ENCODE results near the gene XYLT1. TPM values are rescaled to one million over a fixed set of nuclear protein-coding genes. Genes with fewer than 3 reads are reported as not detected.

Gene XYLT1
- total RNA-seq, 1 experiment from 2014 or later = 14.5 TPM

DNA sequence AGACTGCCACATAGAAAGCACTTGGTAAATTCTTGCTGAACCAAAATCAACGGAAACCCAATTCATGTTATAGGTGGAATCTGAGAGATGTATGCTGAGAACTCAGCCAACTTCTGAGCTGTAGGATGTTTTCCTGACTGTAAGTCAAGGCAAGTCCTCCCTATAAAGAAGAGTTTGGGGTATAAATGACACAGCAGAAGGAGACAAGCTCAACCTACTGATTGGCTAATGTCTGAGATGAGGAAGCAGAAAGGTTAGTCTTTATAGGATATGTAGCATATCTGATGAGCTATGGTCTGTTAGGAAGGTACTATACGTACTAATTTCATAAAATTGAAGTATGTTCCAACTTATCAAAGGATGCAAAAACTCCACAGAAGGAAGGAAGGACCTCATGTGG lies 99.5 kb downstream of the XYLT1 start:
- DNase-seq = no peak
- no peak overlapping the region for H2BK20ac ChIP-seq (ENCODE audit: low read depth, low read length, poor library complexity, severe bottlenecking)
- no peaks in the 10 kb centered on the region for H3K9me3 ChIP-seq (ENCODE audit: control insufficient read depth, low read depth, low read length)
- H3K23me2 ChIP-seq (ENCODE audit: insufficient read length, low read depth, low read length, poor library complexity, severe bottlenecking) = no peaks in the 10 kb centered on the region
- H2AFZ ChIP-seq (ENCODE audit: low read length) = no peak overlapping the region
- peaks cover 54 to 59% of the 10 kb centered on the region in 2 experiments for H3K4me1 Mint-ChIP-seq
- no peak overlapping the region for H3K27ac Mint-ChIP-seq
- TF ChIP-seq, protein P1, sequence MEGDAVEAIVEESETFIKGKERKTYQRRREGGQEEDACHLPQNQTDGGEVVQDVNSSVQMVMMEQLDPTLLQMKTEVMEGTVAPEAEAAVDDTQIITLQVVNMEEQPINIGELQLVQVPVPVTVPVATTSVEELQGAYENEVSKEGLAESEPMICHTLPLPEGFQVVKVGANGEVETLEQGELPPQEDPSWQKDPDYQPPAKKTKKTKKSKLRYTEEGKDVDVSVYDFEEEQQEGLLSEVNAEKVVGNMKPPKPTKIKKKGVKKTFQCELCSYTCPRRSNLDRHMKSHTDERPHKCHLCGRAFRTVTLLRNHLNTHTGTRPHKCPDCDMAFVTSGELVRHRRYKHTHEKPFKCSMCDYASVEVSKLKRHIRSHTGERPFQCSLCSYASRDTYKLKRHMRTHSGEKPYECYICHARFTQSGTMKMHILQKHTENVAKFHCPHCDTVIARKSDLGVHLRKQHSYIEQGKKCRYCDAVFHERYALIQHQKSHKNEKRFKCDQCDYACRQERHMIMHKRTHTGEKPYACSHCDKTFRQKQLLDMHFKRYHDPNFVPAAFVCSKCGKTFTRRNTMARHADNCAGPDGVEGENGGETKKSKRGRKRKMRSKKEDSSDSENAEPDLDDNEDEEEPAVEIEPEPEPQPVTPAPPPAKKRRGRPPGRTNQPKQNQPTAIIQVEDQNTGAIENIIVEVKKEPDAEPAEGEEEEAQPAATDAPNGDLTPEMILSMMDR (conservative IDR thresholded peaks at IDR 0.05) = no peak
- no peaks in the 10 kb centered on the region for H3K27me3 ChIP-seq (ENCODE audit: insufficient read depth, low read length)
- WGBS (ENCODE audit: extremely low coverage, insufficient read length, low lambda C conversion rate) = no CpG with 5 or more reads among the region's 2 CpGs
- H3K4ac ChIP-seq (ENCODE audit: low read depth, low read length) = no peak overlapping the region
- no peaks in the 10 kb centered on the region; the same call in 1 of the 2 replicates for H3K27me3 Mint-ChIP-seq (ENCODE audit: low read depth)
- H3K56ac ChIP-seq (ENCODE audit: insufficient read length, low read depth, low read length) = no peak overlapping the region
- H3K4me2 ChIP-seq (ENCODE audit: insufficient read depth, insufficient read length, low read length) = no peak overlapping the region
- H3K14ac ChIP-seq (ENCODE audit: insufficient read depth, low read length) = no peak overlapping the region
- H2BK15ac ChIP-seq (ENCODE audit: low read depth, low read length) = no peak overlapping the region
- H4K5ac ChIP-seq (ENCODE audit: insufficient read length, low read depth, low read length) = no peak overlapping the region
- H2BK5ac ChIP-seq (ENCODE audit: insufficient read length, low read length) = no peak overlapping the region
- no peak overlapping the region for H3K4me3 Mint-ChIP-seq
- H3K27ac ChIP-seq (ENCODE audit: insufficient read length, low read depth, low read length) = no peak overlapping the region
- no peak overlapping the region for H4K8ac ChIP-seq (replicated peaks; ENCODE audit: insufficient read length, low read depth, low read length)
- H3K79me2 ChIP-seq (ENCODE audit: insufficient read depth, low read length) = no peaks in the 10 kb centered on the region
- no peak overlapping the region for H3T11ph ChIP-seq (ENCODE audit: low read length)
- no peak overlapping the region for H2BK12ac ChIP-seq (ENCODE audit: insufficient read length, low read depth, low read length)
- H3K9me3 Mint-ChIP-seq = no peaks in the 10 kb centered on the region
- no peak overlapping the region for H3K23ac ChIP-seq (ENCODE audit: insufficient read length, low read depth, low read length)
- H4K91ac ChIP-seq (ENCODE audit: insufficient read length, low read depth, low read length) = no peak overlapping the region
- H3K4me1 ChIP-seq (ENCODE audit: insufficient read depth, low read length) = peaks cover 15% of the 10 kb centered on the region; the same call in 1 of the 2 replicates
- no peak overlapping the region for H3K9ac ChIP-seq (ENCODE audit: extremely low read depth, insufficient read length, low read length)
- H4K20me1 ChIP-seq (ENCODE audit: control insufficient read depth, insufficient read depth, insufficient read length) = no peaks in the 10 kb centered on the region
- H3K79me1 ChIP-seq (ENCODE audit: insufficient read depth, low read depth, low read length, poor library complexity, severe bottlenecking) = no peaks in the 10 kb centered on the region
- no peak overlapping the region for H2BK120ac ChIP-seq (ENCODE audit: low read depth, low read length, poor library complexity, severe bottlenecking)
- no peak overlapping the region for H2AK5ac ChIP-seq (ENCODE audit: insufficient read length, low read length)
- H3K36me3 Mint-ChIP-seq (ENCODE audit: insufficient read depth in 1 of 3, low read depth in 3 of 3) = no peaks in the 10 kb centered on the region
- no peak overlapping the region for H3K18ac ChIP-seq (ENCODE audit: insufficient read length, low read depth, low read length)

Data from H9 (cell line).